Measurements from ENCODE around the gene CCDC60. TPM values are rescaled to one million over a fixed set of nuclear protein-coding genes. Genes with fewer than 3 reads are reported as not detected.

Gene CCDC60
- total RNA-seq, 1 experiment from 2014 or later, result not detected

- H3K27me3 ChIP-seq (ENCODE audit: insufficient read depth, low read length), result 0 out of 2 replicates have a peak, but pooled peaks cover 2% of the 10 kb centered on the region
- H3K36me3 ChIP-seq (ENCODE audit: control insufficient read depth in 1 of 2, insufficient read depth in 2 of 2, low read length in 2 of 2), result no peaks in the 10 kb centered on the region
- ATAC-seq (no peak), DNase-seq (ENCODE audit: low read depth, low spot score) (no peak)
- ChIA-PET RAD21 (ENCODE audit: low non-redundant PET in 1 of 2, low total read pairs in 2 of 2, uncharacterized antibody in 2 of 2, unreplicated experiment in 2 of 2) (no interaction called here), CTCF (no interaction called here), POLR2A (no interaction called here)
- H3K4me1 ChIP-seq (ENCODE audit: control insufficient read depth in 1 of 2, insufficient read depth in 2 of 2, low read length in 2 of 2), result no peaks in the 10 kb centered on the region
- H3K4me2 ChIP-seq (ENCODE audit: low read length), result no peak overlapping the region
- no peaks in the 10 kb centered on the region for H3K79me2 ChIP-seq (ENCODE audit: insufficient read depth, low read length)
- H3K9me3 ChIP-seq (ENCODE audit: control insufficient read depth in 1 of 2, insufficient read depth in 1 of 2, low read depth in 1 of 2, low read length in 2 of 2), result no peaks in the 10 kb centered on the region
- H2AFZ ChIP-seq (ENCODE audit: low read depth, low read length, poor library complexity, severe bottlenecking), result no peak overlapping the region
- no peak overlapping the region for H3K4me3 ChIP-seq (replicated peaks in 1 of 2; ENCODE audit: low read depth in 1 of 2, low read length in 2 of 2)
- intact Hi-C loops (cut with micrococcal nuclease), result no loop called here
- no peak overlapping the region for H3K9ac ChIP-seq (ENCODE audit: low read length)
- no peak overlapping the region for H3K27ac ChIP-seq (ENCODE audit: low read depth, low read length)
- no peak for TF ChIP-seq RAD21 (IDR thresholded peaks at IDR 0.05; ENCODE audit: low read depth)
- TF ChIP-seq CBX3 (IDR thresholded peaks at IDR 0.05; ENCODE audit: low read depth), result no peak
- TF ChIP-seq EZH2 (IDR thresholded peaks at IDR 0.05), result no peak
- TF ChIP-seq MAX (IDR thresholded peaks at IDR 0.05), result no peak
- TF ChIP-seq, protein P1, sequence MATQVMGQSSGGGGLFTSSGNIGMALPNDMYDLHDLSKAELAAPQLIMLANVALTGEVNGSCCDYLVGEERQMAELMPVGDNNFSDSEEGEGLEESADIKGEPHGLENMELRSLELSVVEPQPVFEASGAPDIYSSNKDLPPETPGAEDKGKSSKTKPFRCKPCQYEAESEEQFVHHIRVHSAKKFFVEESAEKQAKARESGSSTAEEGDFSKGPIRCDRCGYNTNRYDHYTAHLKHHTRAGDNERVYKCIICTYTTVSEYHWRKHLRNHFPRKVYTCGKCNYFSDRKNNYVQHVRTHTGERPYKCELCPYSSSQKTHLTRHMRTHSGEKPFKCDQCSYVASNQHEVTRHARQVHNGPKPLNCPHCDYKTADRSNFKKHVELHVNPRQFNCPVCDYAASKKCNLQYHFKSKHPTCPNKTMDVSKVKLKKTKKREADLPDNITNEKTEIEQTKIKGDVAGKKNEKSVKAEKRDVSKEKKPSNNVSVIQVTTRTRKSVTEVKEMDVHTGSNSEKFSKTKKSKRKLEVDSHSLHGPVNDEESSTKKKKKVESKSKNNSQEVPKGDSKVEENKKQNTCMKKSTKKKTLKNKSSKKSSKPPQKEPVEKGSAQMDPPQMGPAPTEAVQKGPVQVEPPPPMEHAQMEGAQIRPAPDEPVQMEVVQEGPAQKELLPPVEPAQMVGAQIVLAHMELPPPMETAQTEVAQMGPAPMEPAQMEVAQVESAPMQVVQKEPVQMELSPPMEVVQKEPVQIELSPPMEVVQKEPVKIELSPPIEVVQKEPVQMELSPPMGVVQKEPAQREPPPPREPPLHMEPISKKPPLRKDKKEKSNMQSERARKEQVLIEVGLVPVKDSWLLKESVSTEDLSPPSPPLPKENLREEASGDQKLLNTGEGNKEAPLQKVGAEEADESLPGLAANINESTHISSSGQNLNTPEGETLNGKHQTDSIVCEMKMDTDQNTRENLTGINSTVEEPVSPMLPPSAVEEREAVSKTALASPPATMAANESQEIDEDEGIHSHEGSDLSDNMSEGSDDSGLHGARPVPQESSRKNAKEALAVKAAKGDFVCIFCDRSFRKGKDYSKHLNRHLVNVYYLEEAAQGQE (IDR thresholded peaks at IDR 0.05; ENCODE audit: low read depth), result no peak
- no peak for TF ChIP-seq POLR2A (IDR thresholded peaks at IDR 0.05; ENCODE audit: borderline replicate concordance, extremely low read depth, insufficient read depth, insufficient read length)
- no peak for TF ChIP-seq ZFX (IDR thresholded peaks at IDR 0.05)
- TF ChIP-seq, protein P2, sequence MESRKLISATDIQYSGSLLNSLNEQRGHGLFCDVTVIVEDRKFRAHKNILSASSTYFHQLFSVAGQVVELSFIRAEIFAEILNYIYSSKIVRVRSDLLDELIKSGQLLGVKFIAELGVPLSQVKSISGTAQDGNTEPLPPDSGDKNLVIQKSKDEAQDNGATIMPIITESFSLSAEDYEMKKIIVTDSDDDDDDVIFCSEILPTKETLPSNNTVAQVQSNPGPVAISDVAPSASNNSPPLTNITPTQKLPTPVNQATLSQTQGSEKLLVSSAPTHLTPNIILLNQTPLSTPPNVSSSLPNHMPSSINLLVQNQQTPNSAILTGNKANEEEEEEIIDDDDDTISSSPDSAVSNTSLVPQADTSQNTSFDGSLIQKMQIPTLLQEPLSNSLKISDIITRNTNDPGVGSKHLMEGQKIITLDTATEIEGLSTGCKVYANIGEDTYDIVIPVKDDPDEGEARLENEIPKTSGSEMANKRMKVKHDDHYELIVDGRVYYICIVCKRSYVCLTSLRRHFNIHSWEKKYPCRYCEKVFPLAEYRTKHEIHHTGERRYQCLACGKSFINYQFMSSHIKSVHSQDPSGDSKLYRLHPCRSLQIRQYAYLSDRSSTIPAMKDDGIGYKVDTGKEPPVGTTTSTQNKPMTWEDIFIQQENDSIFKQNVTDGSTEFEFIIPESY (IDR thresholded peaks at IDR 0.05; ENCODE audit: extremely low read depth, insufficient replicate concordance, low read length), result no peak
- no peak for TF ChIP-seq JUND (IDR thresholded peaks at IDR 0.05)
- TF ChIP-seq ELF1 (IDR thresholded peaks at IDR 0.05; ENCODE audit: borderline replicate concordance, low read depth), result no peak
- TF ChIP-seq TCF7L2 (IDR thresholded peaks at IDR 0.05; ENCODE audit: borderline replicate concordance, extremely low read depth, insufficient read depth, insufficient read length), result no peak
- TF ChIP-seq ZNF274 (IDR thresholded peaks at IDR 0.05; ENCODE audit: low read depth, low read length), result no peak
- no peak for TF ChIP-seq SRF (IDR thresholded peaks at IDR 0.05; ENCODE audit: low read depth)
- TF ChIP-seq, protein P3, sequence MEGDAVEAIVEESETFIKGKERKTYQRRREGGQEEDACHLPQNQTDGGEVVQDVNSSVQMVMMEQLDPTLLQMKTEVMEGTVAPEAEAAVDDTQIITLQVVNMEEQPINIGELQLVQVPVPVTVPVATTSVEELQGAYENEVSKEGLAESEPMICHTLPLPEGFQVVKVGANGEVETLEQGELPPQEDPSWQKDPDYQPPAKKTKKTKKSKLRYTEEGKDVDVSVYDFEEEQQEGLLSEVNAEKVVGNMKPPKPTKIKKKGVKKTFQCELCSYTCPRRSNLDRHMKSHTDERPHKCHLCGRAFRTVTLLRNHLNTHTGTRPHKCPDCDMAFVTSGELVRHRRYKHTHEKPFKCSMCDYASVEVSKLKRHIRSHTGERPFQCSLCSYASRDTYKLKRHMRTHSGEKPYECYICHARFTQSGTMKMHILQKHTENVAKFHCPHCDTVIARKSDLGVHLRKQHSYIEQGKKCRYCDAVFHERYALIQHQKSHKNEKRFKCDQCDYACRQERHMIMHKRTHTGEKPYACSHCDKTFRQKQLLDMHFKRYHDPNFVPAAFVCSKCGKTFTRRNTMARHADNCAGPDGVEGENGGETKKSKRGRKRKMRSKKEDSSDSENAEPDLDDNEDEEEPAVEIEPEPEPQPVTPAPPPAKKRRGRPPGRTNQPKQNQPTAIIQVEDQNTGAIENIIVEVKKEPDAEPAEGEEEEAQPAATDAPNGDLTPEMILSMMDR (IDR thresholded peaks at IDR 0.05 in 2 of 3, conservative IDR thresholded peaks at IDR 0.05 in 1 of 3; ENCODE audit: borderline replicate concordance in 1 of 3, insufficient read depth in 1 of 3, low read depth in 2 of 3, low read length in 2 of 3), result no peak
- no peaks in the 10 kb centered on the region for H3K9me2 ChIP-seq (ENCODE audit: insufficient read depth)
- H4K20me1 ChIP-seq (ENCODE audit: insufficient read depth), result no peaks in the 10 kb centered on the region
- no TSS peak for BruUV-seq (replicated peaks)
These were observed 32.0 kb upstream of the CCDC60 start for GRCh38 chr12:119302451-119303080.

Data from HCT116 (cell line).